Erythroblast (primary cell): ENCODE data around the gene GOLPH3.
"Not testable (repeated sequence)": the region's sequence is repeated elsewhere in the genome, so short reads cannot be mapped to it uniquely, and the experiment has no call there.

ENCODE experiments used
- DNase-seq, 2 experiments: peaks; one replicate each; lab custom pipeline; 2025; lab: John Stamatoyannopoulos, UW
- GATA1 ChIP-seq: IDR thresholded peaks from 2 replicates; pipeline ENCODE4 v1.6.1; 2011; ENCODE audit warnings: low read depth, mild to moderate bottlenecking, control low read depth, low read length, moderate library complexity
- POLR2A ChIP-seq: IDR thresholded peaks from 2 replicates; pipeline ENCODE4 v1.6.1; 2011; ENCODE audit warnings: mild to moderate bottlenecking, low read length

GOLPH3 gene

GRCh38 chr5:32135086-32135485, 39.0 kb downstream of the GOLPH3 start:
- peak in 1 of 2 experiments; percentile 22 for DNase-seq
- TF ChIP-seq GATA1 (no peak), POLR2A (no peak)

DNA sequence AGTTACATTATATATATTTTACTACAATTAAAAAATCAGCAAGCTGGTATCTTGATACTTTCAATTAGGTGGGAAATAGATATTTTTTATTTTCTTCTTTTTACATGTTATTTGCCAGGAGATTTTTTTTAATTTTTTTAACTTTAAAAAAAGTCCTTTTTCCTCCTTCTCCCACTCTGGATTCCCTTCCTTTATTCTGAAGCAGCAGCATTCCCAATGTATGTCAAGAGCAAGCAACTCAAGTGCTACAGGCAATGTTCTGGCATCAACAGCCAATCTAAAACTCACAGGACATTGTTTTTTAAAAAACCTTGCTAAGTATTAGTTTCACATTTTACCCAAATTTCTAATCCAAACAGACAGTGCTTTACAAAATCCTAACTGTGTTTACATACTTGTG, 41.4 kb downstream of the GOLPH3 start:
- no peak for TF ChIP-seq GATA1
- no peak for TF ChIP-seq POLR2A

DNA sequence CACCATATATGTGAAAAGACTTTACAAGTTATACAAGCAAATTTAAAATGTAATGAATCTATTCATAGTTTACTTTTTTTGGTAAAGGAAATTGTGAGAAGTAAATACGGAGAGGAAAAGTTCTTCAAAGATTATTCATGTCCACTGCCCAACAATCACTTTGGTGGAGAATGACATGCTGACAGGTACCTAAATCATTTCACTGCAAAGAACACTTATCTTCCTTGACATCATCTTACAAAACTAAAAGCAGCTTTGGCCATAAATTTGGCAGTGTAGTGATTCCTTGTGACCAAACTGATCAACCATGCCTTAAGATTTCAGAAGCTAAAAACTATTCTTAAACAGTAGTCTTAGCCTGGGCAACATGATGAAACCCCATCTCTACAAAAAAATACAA, 42.5 kb downstream of the GOLPH3 start:
- TF ChIP-seq GATA1 (no peak), POLR2A (no peak)
- no peak for DNase-seq

More for the DNA sequence above, 41.4 kb downstream of the GOLPH3 start:
- no peak for DNase-seq

DNA sequence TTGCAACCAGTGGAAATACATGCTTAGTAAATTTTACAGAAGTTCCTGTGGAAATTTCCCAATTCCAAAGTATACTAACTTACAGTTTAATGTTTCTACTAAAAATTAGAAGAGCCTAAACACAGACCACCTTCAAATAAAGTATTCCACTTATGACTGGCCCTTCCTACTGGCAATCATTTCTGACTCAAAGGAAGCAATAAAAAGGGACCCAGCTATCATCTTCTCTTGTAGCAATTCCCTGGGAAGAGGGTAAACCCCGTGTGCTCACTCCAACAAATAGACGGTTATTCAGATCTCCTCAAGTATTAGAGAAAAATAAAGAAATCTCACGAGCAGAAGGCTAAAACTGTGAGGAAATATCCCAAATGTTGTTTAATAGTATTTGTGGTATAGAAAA, 43.3 kb downstream of the GOLPH3 start:
- no peak for DNase-seq
- no peak for TF ChIP-seq POLR2A
- TF ChIP-seq GATA1 = no peak

GRCh38 chr5:32129074-32129598, 45.0 kb downstream of the GOLPH3 start:
- TF ChIP-seq GATA1 (no peak), POLR2A (no peak)
- DNase-seq = no peak

GRCh38 chr5:32127711-32128110, 46.4 kb downstream of the GOLPH3 start:
- TF ChIP-seq POLR2A (no peak), GATA1 (no peak)
- no peak for DNase-seq

DNA sequence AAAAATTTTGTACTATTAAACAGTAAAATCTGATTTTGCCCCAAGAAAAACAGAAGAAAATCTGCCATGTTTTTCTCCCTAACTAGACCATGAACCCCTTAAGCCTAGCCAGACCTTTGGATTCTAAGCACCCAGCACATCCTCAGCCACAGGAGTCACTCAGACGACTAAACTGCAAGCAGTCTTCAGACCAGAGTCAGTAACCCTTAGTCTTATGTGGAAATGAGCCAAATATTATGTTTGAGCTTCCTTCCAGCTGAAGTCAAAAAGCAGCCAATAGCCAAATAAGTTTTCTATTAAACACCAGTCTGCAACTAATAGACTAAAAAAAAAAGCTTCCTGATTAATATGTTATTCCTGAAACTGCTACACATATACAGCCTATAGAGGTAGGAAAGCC, 47.4 kb downstream of the GOLPH3 start:
- DNase-seq = no peak
- TF ChIP-seq GATA1 (no peak), POLR2A (no peak)

GRCh38 chr5:32123889-32124676, 50.0 kb downstream of the GOLPH3 start:
- TF ChIP-seq GATA1 (no peak), POLR2A (no peak)
- no peak for DNase-seq

DNA sequence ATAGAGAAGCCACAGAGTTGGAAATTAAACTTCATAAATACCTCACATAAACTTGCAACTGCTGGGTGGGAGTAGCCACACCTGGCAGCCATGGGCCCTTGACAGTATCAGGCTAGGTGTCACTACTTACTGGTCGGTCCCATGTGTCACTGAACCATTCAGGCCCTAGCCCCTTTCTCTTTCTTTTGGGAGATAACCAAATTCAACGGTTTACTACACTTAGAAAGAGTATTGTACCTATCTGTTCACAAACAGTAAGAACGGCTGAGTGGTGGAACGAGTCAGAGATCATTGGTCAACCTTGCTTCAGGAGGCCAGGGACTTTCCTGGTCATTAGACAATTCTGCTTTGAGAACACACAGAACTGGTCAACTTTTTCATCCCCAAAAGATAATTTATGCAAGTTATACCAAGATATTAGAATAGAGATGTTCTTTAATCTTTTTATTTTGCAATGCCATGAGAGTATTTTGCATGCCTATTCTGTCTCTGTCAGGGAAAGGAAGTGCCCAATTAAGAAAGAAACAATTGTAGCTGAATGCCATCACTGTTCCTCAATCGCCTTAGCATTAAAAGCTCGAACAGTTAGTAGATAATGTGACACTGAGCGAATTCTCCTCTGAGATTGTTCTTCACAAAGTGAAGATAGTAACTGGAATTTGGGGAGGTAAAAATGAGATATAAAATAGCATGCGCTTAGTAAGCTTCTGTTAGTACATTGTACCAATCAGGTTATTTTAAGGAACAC, 50.9 kb downstream of the GOLPH3 start:
- DNase-seq = no peak
- TF ChIP-seq POLR2A = no peak
- TF ChIP-seq GATA1 = no peak

DNA sequence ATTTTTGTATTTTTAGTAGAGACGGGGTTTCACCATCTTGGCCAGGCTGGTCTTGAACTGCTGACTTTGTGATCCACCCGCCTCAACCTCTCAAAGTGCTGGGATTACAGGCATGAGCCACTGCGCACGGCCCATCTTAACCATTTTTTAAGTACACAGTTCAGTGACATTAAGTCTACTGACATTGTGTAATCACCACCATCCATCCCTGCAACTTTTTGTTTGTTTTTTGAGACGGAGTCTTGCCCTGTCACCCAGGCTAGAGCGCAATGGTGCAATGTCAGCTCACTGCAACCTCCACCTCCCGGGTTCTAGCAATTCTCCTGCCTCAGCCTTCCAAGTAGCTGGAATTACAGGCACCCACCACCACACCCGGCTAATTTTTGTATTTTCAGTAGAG, 55.2 kb downstream of the GOLPH3 start:
- DNase-seq = not testable (repeated sequence)

DNA sequence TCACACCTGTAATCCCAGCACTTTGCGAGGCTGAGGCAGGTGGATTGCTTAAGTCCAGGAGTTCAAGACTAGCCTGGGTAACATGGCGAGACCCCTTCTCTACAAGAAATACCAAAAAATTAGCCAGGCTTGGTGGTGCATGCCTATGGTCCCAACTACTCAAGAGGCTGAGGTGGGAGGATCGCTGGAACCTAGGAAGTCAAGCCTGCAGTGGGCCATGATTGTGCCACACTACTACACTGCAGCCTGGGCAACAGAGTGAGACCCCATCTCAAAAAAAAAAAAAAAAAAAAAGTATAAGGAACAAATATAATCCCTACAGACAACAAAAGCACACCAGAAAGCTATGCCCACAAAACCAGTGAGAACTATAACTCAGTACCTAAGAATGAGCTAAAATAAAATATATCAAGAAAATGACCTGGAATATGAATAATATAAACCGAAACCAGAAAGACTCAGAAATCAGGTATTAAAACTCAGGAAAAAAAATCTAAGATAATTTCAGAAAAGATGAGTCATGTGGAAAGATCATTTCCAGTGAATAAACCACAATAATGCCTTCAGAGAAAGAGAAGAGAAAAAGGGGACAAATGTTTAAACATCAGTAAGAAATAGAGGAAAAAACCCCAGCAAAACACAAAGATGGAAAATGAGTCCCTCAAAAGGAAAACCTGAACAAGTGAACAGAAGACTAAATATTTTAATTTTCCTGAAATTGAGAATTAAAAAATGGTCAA, 57.4 kb downstream of the GOLPH3 start:
- no peak for DNase-seq
- no peak for TF ChIP-seq POLR2A
- TF ChIP-seq GATA1 = no peak

DNA sequence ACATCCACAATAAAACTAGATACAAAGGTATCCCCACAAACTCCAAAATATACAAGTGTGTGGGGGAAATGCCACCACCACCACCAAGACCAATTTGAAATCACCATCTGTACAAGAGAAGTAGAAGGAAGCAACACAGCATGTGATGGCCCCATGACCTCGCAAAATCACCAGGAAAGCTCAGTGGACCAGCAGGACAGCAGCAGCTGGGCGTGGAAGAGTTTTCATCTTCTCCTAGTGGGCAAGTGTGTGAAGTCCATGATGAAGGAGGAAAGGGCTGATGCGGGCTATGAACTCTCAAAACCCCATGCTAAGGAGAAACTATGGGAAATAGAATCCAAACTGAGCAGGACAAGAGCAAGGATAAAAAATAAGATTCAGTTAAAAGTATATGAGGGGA, 58.1 kb downstream of the GOLPH3 start:
- DNase-seq = peak; percentile 5 to 6
- no peak for TF ChIP-seq GATA1
- TF ChIP-seq POLR2A = no peak

DNA sequence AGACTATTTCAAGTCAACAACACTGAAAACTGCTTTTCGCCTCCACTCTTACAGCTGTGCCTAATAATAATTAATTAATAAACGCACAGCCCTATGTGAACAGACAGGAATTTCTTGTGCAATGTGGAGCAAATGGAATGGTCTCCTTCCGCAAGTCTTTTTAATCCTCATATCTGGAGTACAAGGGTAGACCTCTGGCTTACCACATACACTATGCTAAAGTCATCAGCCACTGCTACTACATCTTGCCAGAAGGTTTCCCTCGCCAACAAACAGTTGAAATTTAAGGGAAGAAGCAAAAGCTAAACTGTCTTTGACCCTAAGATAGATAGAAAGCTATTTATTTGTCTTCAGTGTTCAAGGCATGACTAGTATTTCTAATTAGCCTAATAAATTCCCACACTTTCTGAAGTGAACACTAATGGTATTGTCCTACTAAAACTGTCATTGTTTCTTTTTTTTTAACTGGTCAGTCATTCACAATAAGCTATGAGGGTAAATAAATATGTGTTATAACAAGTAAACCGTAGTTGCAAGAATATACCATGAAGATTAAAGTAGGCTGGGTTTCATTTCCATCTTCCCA, 63.9 kb downstream of the GOLPH3 start:
- no peak for DNase-seq
- TF ChIP-seq GATA1 (no peak), POLR2A (no peak)
